CD14-positive monocyte (primary cell): ENCODE results near the gene BCL2L12. TPM values are rescaled to one million over a fixed set of nuclear protein-coding genes. Genes with fewer than 3 reads are reported as not detected.

ENCODE experiments used
- DNase-seq, 3 donors: peaks; one replicate each; pipeline ENCODE4 v3.0.0-alpha.2; 2011 to 2022
- H2AFZ ChIP-seq: 2 replicates; pipeline ENCODE4 v1.6.0; 2012; ENCODE audit warnings: mild to moderate bottlenecking, low read depth, low read length, inconsistent platforms; ENCODE audit not compliant: insufficient read depth, poor library complexity, severe bottlenecking
- H3K27ac ChIP-seq, 2 donors: 1 replicate in 1 of 2; 2 replicates in 1 of 2; pipeline ENCODE4 v1.5.1; 2012 to 2013; ENCODE audit warnings: low read length in 2 of 2, control low read depth in 1 of 2, inconsistent platforms in 1 of 2, low read depth in 1 of 2, mild to moderate bottlenecking in 1 of 2
- H3K27me3 ChIP-seq, 2 donors: one replicate each; pipeline versions ENCODE4 v1.6.0 to v1.6.1; 2011 to 2013; ENCODE audit warnings: low read length in 2 of 2; ENCODE audit not compliant: control insufficient read depth in 2 of 2, insufficient read depth in 2 of 2
- H3K36me3 ChIP-seq, 2 donors: replicated peaks in 1 of 2; 1 replicate in 1 of 2; 2 replicates in 1 of 2; pipeline versions ENCODE4 v1.5.1 to v1.6.1; 2012 to 2013; ENCODE audit warnings: low read length in 2 of 2, control low read depth in 1 of 2, inconsistent platforms in 1 of 2, mild to moderate bottlenecking in 1 of 2; ENCODE audit not compliant: insufficient read depth in 2 of 2, control insufficient read depth in 1 of 2
- H3K4me1 ChIP-seq, 2 donors: 1 replicate in 1 of 2; 2 replicates in 1 of 2; pipeline versions ENCODE4 v1.5.1 to v1.6.1; 2012 to 2013; ENCODE audit warnings: low read length in 2 of 2, control low read depth in 1 of 2, inconsistent platforms in 1 of 2, mild to moderate bottlenecking in 1 of 2, moderate library complexity in 1 of 2; ENCODE audit not compliant: insufficient read depth in 2 of 2, control insufficient read depth in 1 of 2
- H3K4me2 ChIP-seq: replicated peaks from 2 replicates; pipeline ENCODE3; 2012; ENCODE audit warnings: low read length, moderate library complexity, mild to moderate bottlenecking; ENCODE audit not compliant: poor library complexity, severe bottlenecking; ENCODE audit errors: extremely low read depth
- H3K4me3 ChIP-seq, 3 experiments: fragments of 200-600 bp in 1 of 3; sonication (generic) in 1 of 3; replicated peaks in 1 of 3; 1 replicate in 2 of 3; 2 replicates in 1 of 3; pipeline ENCODE4 v1.5.1; 2011 to 2013; ENCODE audit warnings: low read length in 3 of 3, mild to moderate bottlenecking in 3 of 3, control low read depth in 2 of 3, low read depth in 2 of 3, inconsistent platforms in 1 of 3, moderate library complexity in 1 of 3
- H3K79me2 ChIP-seq: 2 replicates; pipeline ENCODE4 v1.6.0; 2012; ENCODE audit warnings: mild to moderate bottlenecking, control low read depth, inconsistent platforms, low read length, moderate library complexity; ENCODE audit not compliant: insufficient read depth
- H3K9ac ChIP-seq: 2 replicates; pipeline ENCODE4 v1.6.0; 2017; ENCODE audit warnings: low read length, mild to moderate bottlenecking; ENCODE audit not compliant: insufficient read depth, poor library complexity, severe bottlenecking
- H3K9me3 ChIP-seq, 2 donors: replicated peaks in 1 of 2; 1 replicate in 1 of 2; 2 replicates in 1 of 2; pipeline versions ENCODE4 v1.5.1 to v1.6.1; 2012 to 2013; ENCODE audit warnings: low read length in 2 of 2, control low read depth in 1 of 2; ENCODE audit not compliant: control insufficient read depth in 1 of 2, insufficient read depth in 1 of 2
- H4K20me1 ChIP-seq: 2 replicates; pipeline ENCODE4 v1.6.0; 2012; ENCODE audit warnings: mild to moderate bottlenecking, low read length, control low read depth, moderate library complexity; ENCODE audit not compliant: insufficient read depth
- H3K27ac Mint-ChIP-seq, 7 donors: one replicate each; pipeline ENCODE4 v1.8.0; 2020; ENCODE audit warnings: mild to moderate bottlenecking in 7 of 7, mixed read lengths in 7 of 7, moderate library complexity in 6 of 7, inconsistent platforms in 2 of 7
- H3K27me3 Mint-ChIP-seq, 3 donors: one replicate each; pipeline ENCODE4 v1.8.0; 2021 to 2022; ENCODE audit warnings: low read depth in 3 of 3, mild to moderate bottlenecking in 3 of 3, mixed read lengths in 3 of 3, moderate library complexity in 3 of 3, inconsistent platforms in 1 of 3
- H3K36me3 Mint-ChIP-seq, 2 donors: one replicate each; pipeline ENCODE4 v1.8.0; 2020; ENCODE audit warnings: mixed read lengths in 2 of 2, inconsistent platforms in 1 of 2, mild to moderate bottlenecking in 1 of 2
- H3K4me1 Mint-ChIP-seq: one replicate; pipeline ENCODE4 v1.8.0; 2020; ENCODE audit warnings: mild to moderate bottlenecking, mixed read lengths
- H3K4me3 Mint-ChIP-seq, 2 donors: one replicate each; pipeline ENCODE4 v1.8.0; 2020; ENCODE audit warnings: mild to moderate bottlenecking in 2 of 2, mixed read lengths in 2 of 2, moderate library complexity in 1 of 2
- H3K9me3 Mint-ChIP-seq, 7 donors: one replicate each; pipeline ENCODE4 v1.8.0; 2020 to 2022; ENCODE audit warnings: mixed read lengths in 7 of 7, mild to moderate bottlenecking in 6 of 7, moderate library complexity in 6 of 7, inconsistent platforms in 2 of 7
- WGBS: methylation state at CpG from one replicate; pipeline ENCODE4 v1.1.5; 2013; ENCODE audit warnings: missing lambda C conversion rate; ENCODE audit not compliant: insufficient coverage; 5-methylcytosine and 5-hydroxymethylcytosine counted together
- intact Hi-C, 2 donors: fragments of 100-400 bp; cut with micrococcal nuclease; formaldehyde crosslinking; loops; one replicate each; pipeline versions ENCODE4 v1.15.0 to v1.15.1; 2023
- polyA plus RNA-seq, 3 donors: library from polyadenylated mRNA; depleted of rRNA in 1 of 3; unstranded in 2 of 3; stranded (reverse) in 1 of 3; fragments of 300-500 nt in 2 of 3; fragments of >200 nt in 1 of 3; fragmentation: Illumina TruSeq in 2 of 3; gene quantifications; 1 replicate in 2 of 3; 2 replicates in 1 of 3; pipeline ENCODE4 v1.2.3, GENCODE V29; 2012 to 2021
- TF ChIP-seq, protein P1 (sequence below): fragments of 200-600 bp; IDR thresholded peaks from one replicate; pipeline ENCODE4 v1.8.0; 2022; ENCODE audit warnings: antibody characterized with exemption, mild to moderate bottlenecking

Gene BCL2L12
- polyA plus RNA-seq, 3 donors: 5.7 to 10.3 (median 8.6) TPM

- Mint-ChIP-seq H3K36me3 (no peaks in the 10 kb centered on the region), H3K4me3 (no peak overlapping the region), H3K27ac (no peak overlapping the region), H3K9me3 (peaks cover 0 to 5% (median 2%) of the 10 kb centered on the region in 7 donors), H3K4me1 (peaks cover 5% of the 10 kb centered on the region), H3K27me3 (peaks cover 0 to 11% (median 7%) of the 10 kb centered on the region in 3 donors)
- no peak overlapping the region for H2AFZ ChIP-seq
- no peaks in the 10 kb centered on the region for H3K9me3 ChIP-seq
- intact Hi-C loops: no loop called here
- DNase-seq: no peak
- no peak overlapping the region for H3K27ac ChIP-seq
- no peak overlapping the region for H3K4me2 ChIP-seq
- no peaks in the 10 kb centered on the region for H3K27me3 ChIP-seq
- H3K4me3 ChIP-seq: no peak overlapping the region
- no peaks in the 10 kb centered on the region for H3K4me1 ChIP-seq
- TF ChIP-seq, protein P1, sequence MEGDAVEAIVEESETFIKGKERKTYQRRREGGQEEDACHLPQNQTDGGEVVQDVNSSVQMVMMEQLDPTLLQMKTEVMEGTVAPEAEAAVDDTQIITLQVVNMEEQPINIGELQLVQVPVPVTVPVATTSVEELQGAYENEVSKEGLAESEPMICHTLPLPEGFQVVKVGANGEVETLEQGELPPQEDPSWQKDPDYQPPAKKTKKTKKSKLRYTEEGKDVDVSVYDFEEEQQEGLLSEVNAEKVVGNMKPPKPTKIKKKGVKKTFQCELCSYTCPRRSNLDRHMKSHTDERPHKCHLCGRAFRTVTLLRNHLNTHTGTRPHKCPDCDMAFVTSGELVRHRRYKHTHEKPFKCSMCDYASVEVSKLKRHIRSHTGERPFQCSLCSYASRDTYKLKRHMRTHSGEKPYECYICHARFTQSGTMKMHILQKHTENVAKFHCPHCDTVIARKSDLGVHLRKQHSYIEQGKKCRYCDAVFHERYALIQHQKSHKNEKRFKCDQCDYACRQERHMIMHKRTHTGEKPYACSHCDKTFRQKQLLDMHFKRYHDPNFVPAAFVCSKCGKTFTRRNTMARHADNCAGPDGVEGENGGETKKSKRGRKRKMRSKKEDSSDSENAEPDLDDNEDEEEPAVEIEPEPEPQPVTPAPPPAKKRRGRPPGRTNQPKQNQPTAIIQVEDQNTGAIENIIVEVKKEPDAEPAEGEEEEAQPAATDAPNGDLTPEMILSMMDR: no peak
- H3K36me3 ChIP-seq: no peaks in the 10 kb centered on the region
- WGBS: 93% methylated on average over 16 of the region's 20 CpGs
- H4K20me1 ChIP-seq: no peaks in the 10 kb centered on the region
- H3K79me2 ChIP-seq: no peaks in the 10 kb centered on the region
- no peak overlapping the region for H3K9ac ChIP-seq
These were observed 44.7 kb downstream of the BCL2L12 start for GRCh38 chr19:49710372-49710951.

GRCh38 chr19:49712397-49712859 is 46.7 kb downstream of the BCL2L12 start:
- Mint-ChIP-seq H3K4me1 (peaks cover 9% of the 10 kb centered on the region), H3K36me3 (no peaks in the 10 kb centered on the region), H3K27ac (no peak overlapping the region), H3K4me3 (no peak overlapping the region), H3K9me3 (peaks cover 0 to 8% (median 2%) of the 10 kb centered on the region in 7 donors), H3K27me3 (peaks cover 0 to 11% (median 7%) of the 10 kb centered on the region in 3 donors)
- DNase-seq: no peak
- Histone ChIP-seq H3K9ac (no peak overlapping the region), H2AFZ (no peak overlapping the region), H3K27ac (no peak overlapping the region), H3K9me3 (no peaks in the 10 kb centered on the region), H3K4me2 (no peak overlapping the region), H3K4me1 (peaks cover 2 to 3% of the 10 kb centered on the region in 2 donors), H3K4me3 (no peak overlapping the region), H3K79me2 (no peaks in the 10 kb centered on the region), H4K20me1 (no peaks in the 10 kb centered on the region), H3K27me3 (no peaks in the 10 kb centered on the region), H3K36me3 (no peaks in the 10 kb centered on the region)
- TF ChIP-seq, protein P1: no peak
- intact Hi-C loops: no loop called here
- WGBS: 68% methylated on average over 16 of the region's 20 CpGs
